Parietal lobe (tissue), 2 donors: ENCODE results near the gene KDM4B. TPM values are rescaled to one million over a fixed set of nuclear protein-coding genes. Genes with fewer than 3 reads are reported as not detected.

ENCODE experiments used
- small RNA-seq: library from RNA; depleted of rRNA; stranded (forward); fragments of <200 nt; gene quantifications from one replicate; pipeline ENCODE3, GENCODE V24; 2014; ENCODE audit warnings: low replicate concordance
- total RNA-seq: library from RNA; depleted of rRNA; stranded (reverse); fragments of >200 nt; gene quantifications from one replicate; pipeline ENCODE4 v1.2.3, GENCODE V29; 2014

The KDM4B gene
- total RNA-seq: 60.1 TPM

DNA sequence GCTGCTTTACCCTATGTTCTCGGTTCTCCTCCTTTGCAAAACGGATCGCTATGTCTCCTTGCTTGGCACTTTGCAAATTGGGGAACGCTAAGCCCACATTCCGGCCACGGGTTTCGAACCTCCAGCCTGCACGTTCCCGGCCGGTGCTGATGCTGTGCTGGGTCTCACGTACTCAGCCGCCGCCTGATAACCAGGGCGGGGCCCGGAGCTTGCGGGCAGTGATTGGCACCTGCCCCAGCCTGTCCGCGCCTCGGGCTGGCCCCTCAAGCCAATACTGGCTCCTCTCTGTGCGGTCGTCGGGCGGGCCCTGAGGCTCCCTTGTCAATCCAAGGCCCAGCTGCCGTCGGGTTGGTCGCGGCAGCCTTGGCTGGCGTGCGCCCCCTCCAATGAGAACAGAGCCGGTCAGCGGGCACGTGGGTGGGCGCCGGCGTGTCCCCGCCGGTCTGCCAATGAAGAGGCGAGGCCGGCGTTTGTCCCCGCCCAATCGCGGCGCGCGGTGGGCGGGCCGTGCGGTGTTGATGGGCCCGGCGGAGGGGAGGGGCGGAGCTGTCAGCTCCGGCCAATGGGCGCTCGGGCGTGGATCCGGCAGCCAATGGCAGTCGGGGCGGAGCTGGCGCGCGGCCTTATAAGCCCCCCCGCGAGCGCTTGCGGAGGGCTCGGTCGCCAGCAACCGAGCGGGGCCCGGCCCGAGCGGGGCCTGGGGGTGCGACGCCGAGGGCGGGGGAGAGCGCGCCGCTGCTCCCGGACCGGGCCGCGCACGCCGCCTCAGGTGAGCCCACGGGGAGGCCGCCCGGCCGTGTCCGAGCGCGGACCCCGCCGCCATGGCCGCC is at the start of gene KDM4B:
TSS of gene KDM4B (plus strand) at position 652 of the 830 bp plus-strand sequence. CDS start 63,778 bp downstream, outside the sequence.

Small RNA genes lying within 50 kb of the gene (small RNA-seq; reads per million reads assigned to genes)
- gene MIR4747: not detected

Other genes starting within 250 kb of the KDM4B start
- gene DPP9, start 245.3 kb upstream of the KDM4B start, total RNA-seq: 12.5 TPM
- 21.9 TPM for gene FEM1A, start 177.4 kb upstream of the KDM4B start, total RNA-seq
- 0.63 TPM for gene TICAM1, start 137.4 kb upstream of the KDM4B start, total RNA-seq
- gene PLIN3, start 101.4 kb upstream of the KDM4B start, total RNA-seq: 8.5 TPM
- not detected for gene ARRDC5, start 66.2 kb upstream of the KDM4B start, total RNA-seq
- 10.0 TPM for gene UHRF1, start 59.6 kb upstream of the KDM4B start, total RNA-seq